Prostate gland (tissue), 2 donors: ENCODE data around the gene HNF4A. TPM values are rescaled to one million over a fixed set of nuclear protein-coding genes. Genes with fewer than 3 reads are reported as not detected.

ENCODE experiments used
- DNase-seq: peaks from one replicate; pipeline ENCODE4 v3.0.0-alpha.2; 2019; ENCODE audit warnings: low spot score
- H3K27ac ChIP-seq, 2 donors: fragments of 200-600 bp; sonication (generic); 2 replicates each; pipeline ENCODE4 v1.5.1; 2017 to 2019
- H3K27me3 ChIP-seq: fragments of 200-600 bp; sonication (generic); replicated peaks from 2 replicates; pipeline ENCODE4 v1.5.1; 2019; ENCODE audit not compliant: insufficient read depth
- H3K36me3 ChIP-seq, 2 donors: fragments of 200-600 bp; sonication (generic); 1 replicate in 1 of 2; 2 replicates in 1 of 2; pipeline versions ENCODE4 v1.5.1 to v1.8.1; 2017 to 2019
- H3K4me1 ChIP-seq: fragments of 200-600 bp; sonication (generic); replicated peaks from 2 replicates; pipeline ENCODE4 v1.5.1; 2019
- H3K4me3 ChIP-seq, 2 donors: fragments of 200-600 bp; sonication (generic); 2 replicates each; pipeline ENCODE4 v1.5.1; 2017 to 2019
- H3K9me3 ChIP-seq: fragments of 200-600 bp; sonication (generic); 2 replicates; pipeline ENCODE4 v1.5.1; 2017
- POLR2A ChIP-seq: fragments of 450-650 bp; IDR thresholded peaks from one replicate; pipeline ENCODE4 v1.6.1; 2016; ENCODE audit warnings: antibody characterized with exemption, mild to moderate bottlenecking
- POLR2AphosphoS5 ChIP-seq: sonication (generic); formaldehyde crosslinking; IDR thresholded peaks from one replicate; pipeline ENCODE4 v1.6.1; 2017; ENCODE audit warnings: antibody characterized with exemption
- WGBS: methylation state at CpG from one replicate; pipeline ENCODE4 v1.1.5; 2018; 5-methylcytosine and 5-hydroxymethylcytosine counted together
- intact Hi-C: fragments of 100-400 bp; cut with DNase I; formaldehyde crosslinking; loops from one replicate; pipeline ENCODE4 v1.14.2; 2022
- total RNA-seq, 2 donors: library from RNA; depleted of rRNA; stranded (reverse); fragments of >200 nt; gene quantifications; one replicate each; pipeline ENCODE4 v1.1.0, GENCODE V29; 2016
- TF ChIP-seq, protein P1 (sequence below), 4 experiments: fragments of 200-600 bp in 2 of 4; fragments of 450-650 bp in 2 of 4; sonication (generic) in 2 of 4; IDR thresholded peaks; 1 replicate in 3 of 4; 2 replicates in 1 of 4; pipeline ENCODE4 v1.5.1; 2016 to 2019; ENCODE audit warnings: antibody characterized with exemption in 4 of 4, mild to moderate bottlenecking in 2 of 4, moderate library complexity in 2 of 4

Gene HNF4A
- total RNA-seq, 2 donors from 2014 or later = not detected

DNA sequence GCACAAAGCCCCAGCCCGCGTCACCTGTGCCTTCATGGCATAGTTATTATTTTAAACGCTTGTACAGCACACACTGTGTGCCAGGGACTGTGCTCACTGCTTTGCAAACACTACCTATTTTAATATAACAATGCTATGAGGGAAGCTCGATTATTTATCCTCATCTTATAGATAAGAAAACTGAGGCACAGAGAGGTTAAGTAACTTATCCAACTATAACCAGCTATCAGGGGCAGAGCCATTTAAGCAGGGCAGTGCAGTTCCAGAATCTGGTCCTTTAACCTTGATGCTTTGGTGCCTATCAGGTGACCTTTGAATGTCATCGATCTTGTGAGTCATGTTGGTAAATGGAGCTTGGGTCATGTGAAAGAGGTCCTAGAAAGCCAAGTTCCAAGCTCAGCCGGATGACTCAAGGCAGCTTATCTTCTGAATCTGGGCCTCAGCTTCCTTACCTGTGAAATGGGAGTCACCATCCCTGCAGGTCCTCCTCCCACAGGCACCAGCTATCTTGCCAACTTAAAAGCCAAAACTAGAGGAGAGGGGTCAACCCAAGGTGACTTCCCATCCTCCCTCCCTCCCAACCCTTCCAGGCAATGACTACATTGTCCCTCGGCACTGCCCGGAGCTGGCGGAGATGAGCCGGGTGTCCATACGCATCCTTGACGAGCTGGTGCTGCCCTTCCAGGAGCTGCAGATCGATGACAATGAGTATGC is 63.8 kb downstream of the HNF4A start:
- H3K4me3 ChIP-seq = no peak overlapping the region
- H3K36me3 ChIP-seq = no peaks in the 10 kb centered on the region
- no peak overlapping the region for H3K27ac ChIP-seq
- H3K4me1 ChIP-seq = no peaks in the 10 kb centered on the region
- TF ChIP-seq POLR2AphosphoS5 (no peak), POLR2A (no peak)
- TF ChIP-seq, protein P1, sequence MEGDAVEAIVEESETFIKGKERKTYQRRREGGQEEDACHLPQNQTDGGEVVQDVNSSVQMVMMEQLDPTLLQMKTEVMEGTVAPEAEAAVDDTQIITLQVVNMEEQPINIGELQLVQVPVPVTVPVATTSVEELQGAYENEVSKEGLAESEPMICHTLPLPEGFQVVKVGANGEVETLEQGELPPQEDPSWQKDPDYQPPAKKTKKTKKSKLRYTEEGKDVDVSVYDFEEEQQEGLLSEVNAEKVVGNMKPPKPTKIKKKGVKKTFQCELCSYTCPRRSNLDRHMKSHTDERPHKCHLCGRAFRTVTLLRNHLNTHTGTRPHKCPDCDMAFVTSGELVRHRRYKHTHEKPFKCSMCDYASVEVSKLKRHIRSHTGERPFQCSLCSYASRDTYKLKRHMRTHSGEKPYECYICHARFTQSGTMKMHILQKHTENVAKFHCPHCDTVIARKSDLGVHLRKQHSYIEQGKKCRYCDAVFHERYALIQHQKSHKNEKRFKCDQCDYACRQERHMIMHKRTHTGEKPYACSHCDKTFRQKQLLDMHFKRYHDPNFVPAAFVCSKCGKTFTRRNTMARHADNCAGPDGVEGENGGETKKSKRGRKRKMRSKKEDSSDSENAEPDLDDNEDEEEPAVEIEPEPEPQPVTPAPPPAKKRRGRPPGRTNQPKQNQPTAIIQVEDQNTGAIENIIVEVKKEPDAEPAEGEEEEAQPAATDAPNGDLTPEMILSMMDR (IDR thresholded peaks at IDR 0.05) = no peak
- no peaks in the 10 kb centered on the region for H3K9me3 ChIP-seq
- no peak for DNase-seq
- 86% methylated on average over 13 of the region's 13 CpGs for WGBS
- no peaks in the 10 kb centered on the region for H3K27me3 ChIP-seq
- intact Hi-C loops = no loop called here

DNA sequence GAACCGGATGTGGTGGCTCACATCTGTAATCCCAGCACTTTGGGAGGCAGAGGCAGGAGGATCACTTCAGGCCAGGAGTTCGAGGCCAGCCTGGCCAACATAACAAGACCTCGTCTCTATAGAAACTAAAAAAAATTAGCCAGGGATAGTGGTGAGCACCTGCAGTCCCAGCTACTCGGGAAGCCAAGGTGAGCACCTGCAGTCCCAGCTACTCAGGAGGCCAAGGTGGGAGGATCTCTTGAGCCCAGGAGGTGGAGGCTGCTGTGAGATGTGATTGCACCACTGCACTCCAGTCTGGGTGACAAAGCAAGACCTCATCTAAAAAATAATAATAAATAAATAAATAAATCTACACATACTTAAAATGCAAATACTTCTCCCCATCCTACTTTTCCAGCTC is 65.0 kb downstream of the HNF4A start:
- Histone ChIP-seq H3K4me3 (no peak overlapping the region), H3K4me1 (no peaks in the 10 kb centered on the region), H3K27ac (no peak overlapping the region), H3K36me3 (no peaks in the 10 kb centered on the region), H3K27me3 (no peaks in the 10 kb centered on the region), H3K9me3 (no peaks in the 10 kb centered on the region)
- intact Hi-C loops = no loop called here
- 88% methylated on average over 4 of the region's 4 CpGs for WGBS
- TF ChIP-seq, protein P1 (IDR thresholded peaks at IDR 0.05) = no peak
- TF ChIP-seq POLR2A (no peak), POLR2AphosphoS5 (no peak)
- DNase-seq = no peak

DNA sequence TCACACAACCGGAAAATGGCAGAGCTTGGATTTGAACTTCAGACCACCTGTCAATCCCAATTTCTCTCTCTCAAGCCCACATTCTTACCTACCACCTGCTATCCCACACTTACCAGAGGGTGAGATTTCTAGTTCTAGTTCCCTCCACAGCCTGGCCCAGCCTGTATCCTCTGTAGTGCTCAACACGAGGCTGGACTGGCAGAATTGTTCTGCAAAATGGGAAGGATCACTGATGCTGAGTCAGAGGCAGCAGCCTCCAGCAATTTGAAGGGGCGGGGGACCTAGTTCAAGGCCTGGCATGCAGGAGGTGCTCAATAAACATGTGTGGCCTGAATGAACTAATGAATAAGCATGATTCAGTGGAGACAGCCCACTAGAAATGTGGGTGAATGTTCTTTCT is 66.6 kb downstream of the HNF4A start:
- H3K27me3 ChIP-seq = no peaks in the 10 kb centered on the region
- intact Hi-C loops = no loop called here
- no peak overlapping the region for H3K4me3 ChIP-seq
- no peaks in the 10 kb centered on the region for H3K9me3 ChIP-seq
- H3K4me1 ChIP-seq = no peaks in the 10 kb centered on the region
- no peak for TF ChIP-seq POLR2AphosphoS5
- 58% methylated on average over 3 of the region's 3 CpGs for WGBS
- no peaks in the 10 kb centered on the region for H3K36me3 ChIP-seq
- DNase-seq = no peak
- H3K27ac ChIP-seq = no peak overlapping the region

DNA sequence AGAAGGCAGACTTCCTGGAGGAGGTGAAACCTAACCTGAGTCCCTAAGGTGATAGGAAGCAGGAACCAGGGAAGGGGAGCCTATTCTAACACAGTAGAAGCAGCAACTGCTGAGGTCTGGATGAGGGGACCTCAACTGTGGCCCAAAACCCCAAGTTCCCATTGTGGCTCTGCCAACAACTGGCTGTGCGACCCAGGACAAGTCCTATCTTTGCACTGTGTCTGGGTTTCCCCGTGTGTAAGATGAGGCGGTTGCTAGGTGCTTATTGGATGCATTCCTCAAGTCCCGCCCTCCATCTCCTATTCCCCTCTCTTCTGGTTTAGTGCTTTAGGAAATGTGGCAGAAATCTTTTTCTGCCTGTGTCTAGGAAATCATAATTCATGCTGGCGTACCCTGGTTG is 68.0 kb downstream of the HNF4A start:
- intact Hi-C loops = no loop called here
- Histone ChIP-seq H3K4me3 (no peak overlapping the region), H3K4me1 (no peaks in the 10 kb centered on the region), H3K9me3 (no peaks in the 10 kb centered on the region), H3K36me3 (no peaks in the 10 kb centered on the region), H3K27ac (no peak overlapping the region), H3K27me3 (no peaks in the 10 kb centered on the region)
- 35% methylated on average over 5 of the region's 5 CpGs for WGBS
- DNase-seq = no peak
- TF ChIP-seq POLR2A (no peak), POLR2AphosphoS5 (no peak)
- TF ChIP-seq, protein P1 (IDR thresholded peaks at IDR 0.05) = no peak

DNA sequence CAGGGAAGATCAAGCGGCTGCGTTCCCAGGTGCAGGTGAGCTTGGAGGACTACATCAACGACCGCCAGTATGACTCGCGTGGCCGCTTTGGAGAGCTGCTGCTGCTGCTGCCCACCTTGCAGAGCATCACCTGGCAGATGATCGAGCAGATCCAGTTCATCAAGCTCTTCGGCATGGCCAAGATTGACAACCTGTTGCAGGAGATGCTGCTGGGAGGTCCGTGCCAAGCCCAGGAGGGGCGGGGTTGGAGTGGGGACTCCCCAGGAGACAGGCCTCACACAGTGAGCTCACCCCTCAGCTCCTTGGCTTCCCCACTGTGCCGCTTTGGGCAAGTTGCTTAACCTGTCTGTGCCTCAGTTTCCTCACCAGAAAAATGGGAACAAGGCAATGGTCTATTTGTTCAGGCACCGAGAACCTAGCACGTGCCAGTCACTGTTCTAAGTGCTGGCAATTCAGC is 68.6 kb downstream of the HNF4A start:
- TF ChIP-seq POLR2AphosphoS5 (no peak), POLR2A (no peak)
- TF ChIP-seq, protein P1 (IDR thresholded peaks at IDR 0.05) = no peak
- Histone ChIP-seq H3K36me3 (no peaks in the 10 kb centered on the region), H3K9me3 (no peaks in the 10 kb centered on the region), H3K4me3 (no peak overlapping the region), H3K4me1 (no peaks in the 10 kb centered on the region), H3K27ac (no peak overlapping the region), H3K27me3 (no peaks in the 10 kb centered on the region)
- intact Hi-C loops = no loop called here
- 70% methylated on average over 14 of the region's 14 CpGs for WGBS
- DNase-seq = no peak
